K562 (cell line): ENCODE data around the gene RABEPK. TPM values are rescaled to one million over a fixed set of nuclear protein-coding genes. Genes with fewer than 3 reads are reported as not detected.

ENCODE experiments used
- E2F6 ChIP-seq, 2 experiments: IDR thresholded peaks; 2 replicates each; pipeline ENCODE4 v1.6.1; 2011; ENCODE audit warnings: borderline replicate concordance in 1 of 2, control low read depth in 1 of 2, low read depth in 1 of 2, low read length in 1 of 2, mild to moderate bottlenecking in 1 of 2, mixed read lengths in 1 of 2, moderate library complexity in 1 of 2; ENCODE audit not compliant: insufficient read depth in 1 of 2, insufficient read length in 1 of 2, poor library complexity in 1 of 2, severe bottlenecking in 1 of 2; ENCODE audit errors: extremely low read depth in 1 of 2
- EGR1 ChIP-seq: fragments of 450-650 bp; conservative IDR thresholded peaks from 2 replicates; pipeline ENCODE4 v1.6.1; 2017; ENCODE audit warnings: mild to moderate bottlenecking
- GABPB2 ChIP-seq: fragments of 250-450 bp; sonication (Bioruptor Pico); conservative IDR thresholded peaks from 2 replicates; pipeline ENCODE4 v1.5.1; 2021; ENCODE audit warnings: mild to moderate bottlenecking
- NCOA6 ChIP-seq: fragments of 450-650 bp; IDR thresholded peaks from 2 replicates; pipeline ENCODE4 v1.6.1; 2017; ENCODE audit warnings: mild to moderate bottlenecking
- NFXL1 ChIP-seq: fragments of 450-650 bp; formaldehyde crosslinking; IDR thresholded peaks from 2 replicates; pipeline ENCODE4 v1.4.0; 2021; ENCODE audit warnings: mild to moderate bottlenecking
- POLR2AphosphoS2 ChIP-seq: IDR thresholded peaks from 2 replicates; pipeline ENCODE4 v1.6.1; 2012; ENCODE audit warnings: low read length, improper control_type of control experiment
- POLR2AphosphoS5 ChIP-seq: IDR thresholded peaks from 2 replicates; pipeline ENCODE4 v1.6.1; 2011; ENCODE audit warnings: mild to moderate bottlenecking, low read depth, low read length, moderate library complexity; ENCODE audit not compliant: control insufficient read depth, insufficient read depth
- RBFOX2 ChIP-seq: fragments of 200-400 bp; formaldehyde crosslinking; IDR thresholded peaks from 2 replicates; pipeline ENCODE4 v1.6.1; 2017; ENCODE audit warnings: low read depth, mild to moderate bottlenecking, low read length, moderate library complexity
- TBL1XR1 ChIP-seq, 2 experiments: IDR thresholded peaks; 2 replicates each; pipeline ENCODE4 v1.6.1; 2012; ENCODE audit warnings: improper control_type of control experiment in 2 of 2, low read length in 2 of 2, mild to moderate bottlenecking in 1 of 2
- TOE1 ChIP-seq, 2 experiments: fragments of 450-650 bp in 1 of 2; sonication (generic) in 1 of 2; formaldehyde crosslinking in 1 of 2; IDR thresholded peaks; 2 replicates each; pipeline versions ENCODE4 v1.7.1 to v1.8.0; 2016 to 2022; ENCODE audit warnings: borderline replicate concordance in 2 of 2, mild to moderate bottlenecking in 2 of 2, antibody characterized with exemption in 1 of 2, inconsistent platforms in 1 of 2, low read depth in 1 of 2, missing genetic modification reagents in 1 of 2, moderate library complexity in 1 of 2
- polyA plus RNA-seq, 8 experiments: library from polyadenylated mRNA; depleted of rRNA in 4 of 8; stranded (reverse) in 5 of 8; unstranded in 3 of 8; fragments of >200 nt; fragmentation: Nextera tagmentation in 2 of 8; fragmentation: Illumina TruSeq in 1 of 8; extraction: Ambion mirVana in 2 of 8; extraction: Trizol in 1 of 8; gene quantifications; 2 replicates each; pipeline versions ENCODE4 v1.2.1 to v1.2.3, GENCODE V29; 2011 to 2014; ENCODE audit warnings: inconsistent platforms in 1 of 8, missing spikeins in 1 of 8
- total RNA-seq, 7 experiments: library from RNA; depleted of rRNA in 6 of 7; stranded (reverse); fragments of >200 nt in 6 of 7; fragmentation: Illumina TruSeq in 2 of 7; extraction: Trizol in 2 of 7; gene quantifications; 2 replicates each; pipeline versions ENCODE4 v1.2.1 to v1.2.3, GENCODE V29; 2011 to 2021; ENCODE audit warnings: low replicate concordance in 1 of 7

Gene RABEPK
- total and polyA plus RNA-seq, 9 of the 15 experiments (the other 6 are each of a cell fraction or from before 2014, with no cell fraction given), result 38.3 to 113 (median 52.8) TPM

GRCh38 chr9:125239631-125240597 is 39.6 kb downstream of the RABEPK start (continued):
- TF ChIP-seq POLR2AphosphoS2, result no peak; the same call in 1 of the 2 replicates
- TF ChIP-seq E2F6 (IDR thresholded peaks at IDR 0.05; ENCODE audit: borderline replicate concordance in 1 of 2, extremely low read depth in 1 of 2, insufficient read depth in 1 of 2, insufficient read length in 1 of 2, low read depth in 1 of 2, low read length in 1 of 2, poor library complexity in 1 of 2, severe bottlenecking in 1 of 2), result no peak
- peak; percentile 4; the same call in 1 of the 2 replicates for TF ChIP-seq RBFOX2
- no peak for TF ChIP-seq EGR1
- TF ChIP-seq POLR2AphosphoS5, result peak; percentile 54
- no peak for TF ChIP-seq NCOA6
- TF ChIP-seq TBL1XR1 (IDR thresholded peaks at IDR 0.05; ENCODE audit: low read length in 2 of 2), result 0 out of 4 replicates have a peak, but pooled peaks of 1 of the 2 experiments have one; percentile 17
- TF ChIP-seq NFXL1 (CRISPR knock-in tag), result peak; percentile 69; the same call in 1 of the 2 replicates
- TF ChIP-seq GABPB2 (CRISPR knock-in tag), result no peak
- no peak for TF ChIP-seq TOE1 (IDR thresholded peaks at IDR 0.05; ENCODE audit: borderline replicate concordance)
- TF ChIP-seq TOE1 (CRISPR knock-in tag; IDR thresholded peaks at IDR 0.05; ENCODE audit: borderline replicate concordance, low read depth), result no peak
